HepG2 (cell line): Measurements from ENCODE around the gene HIF1AN. TPM values are rescaled to one million over a fixed set of nuclear protein-coding genes. Genes with fewer than 3 reads are reported as not detected.

Experiments used
- DBP ChIP-seq: sonication (generic); formaldehyde crosslinking; IDR thresholded peaks from 2 replicates; pipeline ENCODE4 v1.4.0; 2020; ENCODE audit warnings: missing genetic modification reagents; ENCODE audit errors: not compliant biosample characterization
- EHMT2 ChIP-seq: fragments of 200-600 bp; sonication (generic); IDR thresholded peaks from 2 replicates; pipeline ENCODE4 v1.7.0; 2017; ENCODE audit warnings: antibody characterized with exemption, low read depth, low read length, borderline replicate concordance
- ETV6 ChIP-seq: sonication (generic); formaldehyde crosslinking; conservative IDR thresholded peaks from 2 replicates; pipeline ENCODE4 v1.4.0; 2020; ENCODE audit warnings: missing genetic modification reagents
- IRF2 ChIP-seq: IDR thresholded peaks from 2 replicates; pipeline ENCODE4 v1.6.1; 2018; ENCODE audit warnings: missing genetic modification reagents, missing compliant biosample characterization
- KDM5A ChIP-seq: fragments of 200-600 bp; sonication (generic); IDR thresholded peaks from 2 replicates; pipeline ENCODE4 v1.7.0; 2018; ENCODE audit warnings: antibody characterized with exemption, mild to moderate bottlenecking, low read length, borderline replicate concordance
- MXD4 ChIP-seq: IDR thresholded peaks from 2 replicates; pipeline ENCODE4 v1.6.1; 2016; ENCODE audit warnings: mild to moderate bottlenecking, missing biosample characterization, missing genetic modification reagents
- NFAT5 ChIP-seq: sonication (generic); formaldehyde crosslinking; IDR thresholded peaks from 2 replicates; pipeline ENCODE4 v1.4.0; 2020; ENCODE audit warnings: missing genetic modification reagents
- NR1H2 ChIP-seq: sonication (generic); formaldehyde crosslinking; IDR thresholded peaks from 2 replicates; pipeline ENCODE4 v1.8.1; 2022; ENCODE audit warnings: low read depth, missing genetic modification reagents, borderline replicate concordance
- PRDM4 ChIP-seq: sonication (generic); formaldehyde crosslinking; IDR thresholded peaks from 2 replicates; pipeline ENCODE4 v1.9.0; 2021; ENCODE audit warnings: missing genetic modification reagents, borderline replicate concordance
- SP140L ChIP-seq: sonication (generic); formaldehyde crosslinking; IDR thresholded peaks from 2 replicates; pipeline ENCODE4 v1.4.0; 2020; ENCODE audit warnings: missing genetic modification reagents, borderline replicate concordance
- XRCC5 ChIP-seq: fragments of 200-400 bp; formaldehyde crosslinking; optimal IDR thresholded peaks from 2 replicates; pipeline ENCODE3; 2017; ENCODE audit warnings: mild to moderate bottlenecking, low read length
- ZNF264 ChIP-seq: sonication (generic); formaldehyde crosslinking; IDR thresholded peaks from 2 replicates; pipeline ENCODE4 v1.4.0; 2020; ENCODE audit warnings: missing genetic modification reagents
- ZNF275 ChIP-seq: sonication (generic); formaldehyde crosslinking; IDR thresholded peaks from 2 replicates; pipeline ENCODE4 v1.8.0; 2022; ENCODE audit warnings: missing genetic modification reagents, mild to moderate bottlenecking, inconsistent platforms, borderline replicate concordance
- ZNF33B ChIP-seq: sonication (generic); formaldehyde crosslinking; IDR thresholded peaks from 2 replicates; pipeline ENCODE4 v1.5.1; 2020; ENCODE audit warnings: mild to moderate bottlenecking, missing genetic modification reagents
- ZNF574 ChIP-seq: sonication (generic); formaldehyde crosslinking; IDR thresholded peaks from 2 replicates; pipeline ENCODE4 v1.4.0; 2020; ENCODE audit warnings: missing genetic modification reagents
- ZNF713 ChIP-seq: sonication (generic); formaldehyde crosslinking; IDR thresholded peaks from 2 replicates; pipeline ENCODE4 v1.4.0; 2020; ENCODE audit warnings: mild to moderate bottlenecking, missing genetic modification reagents
- polyA plus RNA-seq, 8 experiments: library from polyadenylated mRNA; depleted of rRNA in 3 of 8; stranded (reverse) in 7 of 8; unstranded in 1 of 8; fragments of >200 nt; fragmentation: Illumina TruSeq in 4 of 8; extraction: Trizol in 4 of 8; gene quantifications; 2 replicates each; pipeline versions ENCODE4 v1.2.1 to v1.2.3, GENCODE V29; 2011 to 2016; ENCODE audit warnings: low read depth in 4 of 8, missing spikeins in 1 of 8, mixed read lengths in 1 of 8; ENCODE audit not compliant: insufficient read depth in 1 of 8
- total RNA-seq, 5 experiments: library from RNA; depleted of rRNA; stranded (reverse); fragments of >200 nt; fragmentation: Illumina TruSeq; extraction: Trizol; gene quantifications; 2 replicates each; pipeline ENCODE4 v1.2.3, GENCODE V29; 2016; ENCODE audit warnings: low read depth in 1 of 5

HIF1AN gene
- total and polyA plus RNA-seq, 2 of the 13 experiments (the other 11 are each of a cell fraction or from before 2014, with no cell fraction given), result 8.6 to 10.7 TPM

- no peak for TF ChIP-seq NFAT5
- peak; percentile 99 for TF ChIP-seq ZNF574 (CRISPR knock-in tag)
- no peak for TF ChIP-seq DBP
- peak; percentile 56; the same call in 1 of the 2 replicates for TF ChIP-seq IRF2
- no peak for TF ChIP-seq ZNF33B
- TF ChIP-seq EHMT2, result no peak
- no peak for TF ChIP-seq SP140L (CRISPR knock-in tag)
- TF ChIP-seq ZNF275 (CRISPR knock-in tag), result no peak
- peak; percentile 74 for TF ChIP-seq XRCC5
- TF ChIP-seq NR1H2 (CRISPR knock-in tag), result no peak
- TF ChIP-seq ETV6 (CRISPR knock-in tag), result no peak
- no peak for TF ChIP-seq ZNF264 (CRISPR knock-in tag)
- no peak for TF ChIP-seq MXD4 (CRISPR knock-in tag)
- TF ChIP-seq KDM5A, result peak; percentile 56; the same call in 1 of the 2 replicates
- TF ChIP-seq PRDM4 (CRISPR knock-in tag), result no peak
- TF ChIP-seq ZNF713 (CRISPR knock-in tag), result no peak
These were observed 34.1 kb downstream of the HIF1AN start (continued) for GRCh38 chr10:100569687-100570481.
